Measurements from ENCODE around the gene SLC1A7.

DNA sequence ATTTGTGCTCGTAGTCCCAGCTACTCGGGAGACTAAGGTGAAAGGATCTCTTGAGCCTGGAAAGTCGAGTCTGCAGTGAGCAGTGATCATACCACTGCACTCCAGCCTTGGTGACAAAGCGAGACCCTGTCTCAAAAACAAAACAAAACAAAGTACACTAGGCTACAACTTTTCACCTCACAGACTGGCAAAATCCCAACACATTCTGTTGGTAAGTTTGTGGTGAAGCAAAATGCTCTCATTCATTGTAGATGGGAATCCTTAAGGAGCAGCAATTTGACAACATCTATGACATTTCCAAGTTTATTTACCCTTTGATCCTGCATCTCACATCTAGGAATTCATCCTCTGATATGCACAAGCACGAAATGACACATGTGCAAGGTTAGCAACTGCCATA, 20.2 kb upstream of the SLC1A7 start:
- TF ChIP-seq YY1 (IDR thresholded peaks at IDR 0.05; ENCODE audit: insufficient read depth, insufficient replicate concordance, low read depth, low read length) = no peak
- TF ChIP-seq EZH2 (conservative IDR thresholded peaks at IDR 0.05; ENCODE audit: low read depth, low read length) = no peak
- TF ChIP-seq, protein P1, sequence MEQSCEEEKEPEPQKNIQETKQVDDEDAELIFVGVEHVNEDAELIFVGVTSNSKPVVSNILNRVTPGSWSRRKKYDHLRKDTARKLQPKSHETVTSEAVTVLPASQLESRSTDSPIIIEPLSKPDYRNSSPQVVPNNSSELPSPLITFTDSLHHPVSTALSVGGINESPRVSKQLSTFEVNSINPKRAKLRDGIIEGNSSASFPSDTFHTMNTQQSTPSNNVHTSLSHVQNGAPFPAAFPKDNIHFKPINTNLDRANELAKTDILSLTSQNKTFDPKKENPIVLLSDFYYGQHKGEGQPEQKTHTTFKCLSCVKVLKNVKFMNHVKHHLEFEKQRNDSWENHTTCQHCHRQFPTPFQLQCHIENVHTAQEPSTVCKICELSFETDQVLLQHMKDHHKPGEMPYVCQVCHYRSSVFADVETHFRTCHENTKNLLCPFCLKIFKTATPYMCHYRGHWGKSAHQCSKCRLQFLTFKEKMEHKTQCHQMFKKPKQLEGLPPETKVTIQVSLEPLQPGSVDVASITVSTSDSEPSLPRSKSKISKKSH (CRISPR knock-in tag; IDR thresholded peaks at IDR 0.05; ENCODE audit: borderline replicate concordance) = no peak

Data from HepG2 (cell line).